ENCODE measurements around the gene COG5. TPM values are rescaled to one million over a fixed set of nuclear protein-coding genes. Genes with fewer than 3 reads are reported as not detected.
A peak's percentile ranks its signal among the peaks of the same experiment; 100 is the strongest.

COG5 gene
- total and polyA plus RNA-seq, 10 of the 15 experiments (the other 5 are each of a cell fraction or from before 2014, with no cell fraction given): 5.5 to 27.9 (median 15.6) TPM

DNA sequence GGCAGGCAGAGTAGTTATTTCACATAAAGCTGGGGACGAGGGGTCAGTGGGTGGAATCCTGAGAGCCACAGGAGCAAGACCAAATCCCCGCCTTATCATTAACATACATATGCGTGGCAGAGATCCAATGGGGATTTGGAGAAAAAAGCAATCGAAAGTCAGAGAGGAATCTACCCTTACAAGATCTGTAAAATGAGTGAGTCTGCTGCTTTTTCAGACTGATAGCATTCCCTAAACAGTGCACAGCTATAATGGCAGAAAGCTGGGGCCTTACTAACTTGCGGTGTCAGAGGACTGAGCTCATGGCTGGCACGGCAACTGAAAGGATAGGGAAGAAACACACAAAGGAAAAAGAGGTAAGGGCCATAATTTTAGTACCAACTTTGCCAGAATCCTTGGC is 68.8 kb downstream of the COG5 start:
- ATAC-seq: no peak
- FAIRE-seq: no peak
- H3K79me2 ChIP-seq (ENCODE audit: control insufficient read depth, insufficient read depth, low read length): no peaks in the 10 kb centered on the region

GRCh38 chr7:107494315-107494751 is 69.4 kb downstream of the COG5 start:
- ATAC-seq (no peak), FAIRE-seq (peak; percentile 7), DNase-seq (ENCODE audit: low read depth, low spot score) (no peak)
- no peak overlapping the region for H3K4me3 ChIP-seq
- H3K79me2 ChIP-seq (ENCODE audit: control insufficient read depth, insufficient read depth, low read length): no peaks in the 10 kb centered on the region
- POLR2A ChIA-PET: no interaction called here
- no peak overlapping the region for H3K27ac ChIP-seq (ENCODE audit: control insufficient read depth, insufficient read depth)
- TF ChIP-seq FOXK2 (IDR thresholded peaks at IDR 0.05): no peak
- no peak for TF ChIP-seq ZNF384 (IDR thresholded peaks at IDR 0.05; ENCODE audit: borderline replicate concordance, low read depth, low read length)
- TF ChIP-seq SREBF2 (IDR thresholded peaks at IDR 0.05; ENCODE audit: low read length): no peak
- no peak for TF ChIP-seq EGR1 (IDR thresholded peaks at IDR 0.05; ENCODE audit: borderline replicate concordance in 1 of 2, low read depth in 2 of 2, low read length in 2 of 2)
- TF ChIP-seq CBX3 (IDR thresholded peaks at IDR 0.05; ENCODE audit: borderline replicate concordance, low read depth): no peak
- TF ChIP-seq NR2F1 (conservative IDR thresholded peaks at IDR 0.05): no peak
- TF ChIP-seq HDGF (IDR thresholded peaks at IDR 0.05): no peak
- H3K27me3 ChIP-seq (replicated peaks in 1 of 2; ENCODE audit: control insufficient read depth in 2 of 2, insufficient read depth in 2 of 2, low read length in 1 of 2): no peaks in the 10 kb centered on the region
- intact Hi-C loops (cut with micrococcal nuclease; ENCODE audit: unreplicated experiment) (no loop called here), in situ Hi-C loops (cut with MboI) (no loop called here)
- H3K4me1 ChIP-seq (ENCODE audit: control insufficient read depth, insufficient read depth, low read length): no peaks in the 10 kb centered on the region
- no peak overlapping the region for H3K4me2 ChIP-seq (ENCODE audit: control insufficient read depth, insufficient read depth)
- no peak overlapping the region for H2AFZ ChIP-seq (ENCODE audit: control insufficient read depth, low read depth, low read length)
- RAD21 ChIA-PET (ENCODE audit: unreplicated experiment): no interaction called here
- SMC1A ChIA-PET (ENCODE audit: uncharacterized antibody, unreplicated experiment): interaction anchor here (1.1 to 1.5 kb wide), 3 partner anchors 10 to 31 kb away, joined by 3 to 5 read pairs (median 4); no protein-coding TSS in a partner anchor
- H3K9ac ChIP-seq (ENCODE audit: control insufficient read depth, insufficient read depth, low read length): no peak overlapping the region
- H4K20me1 ChIP-seq (ENCODE audit: control insufficient read depth, insufficient read depth): no peaks in the 10 kb centered on the region
- WGBS (ENCODE audit: insufficient coverage, insufficient replicate concordance, low lambda C conversion rate, missing lambda C conversion rate): 75% methylated on average over 3 of the region's 3 CpGs
- H3K9me3 ChIP-seq (replicated peaks; ENCODE audit: control insufficient read depth, insufficient read depth, low read length): no peaks in the 10 kb centered on the region
- no TSS peak for BruUV-seq (replicated peaks)
- no peaks in the 10 kb centered on the region; a peak in 1 of 4 replicates for H3K36me3 ChIP-seq (ENCODE audit: control insufficient read depth in 2 of 2, insufficient read depth in 2 of 2, low read length in 1 of 2)
- CTCF ChIA-PET: interaction anchor here (1.9 kb wide), 1 partner anchor 31 kb away, joined by 7 read pairs; no protein-coding TSS in a partner anchor

More for the DNA sequence above, 68.8 kb downstream of the COG5 start:
- no peaks in the 10 kb centered on the region for H4K20me1 ChIP-seq (ENCODE audit: control insufficient read depth, insufficient read depth)
- no peak overlapping the region for H3K9ac ChIP-seq (ENCODE audit: control insufficient read depth, insufficient read depth, low read length)
- no peak for DNase-seq (ENCODE audit: low read depth, low spot score)
- H3K4me1 ChIP-seq (ENCODE audit: control insufficient read depth, insufficient read depth, low read length): no peaks in the 10 kb centered on the region
- TF ChIP-seq CBX3 (IDR thresholded peaks at IDR 0.05; ENCODE audit: borderline replicate concordance, low read depth): no peak
- ChIA-PET SMC1A (ENCODE audit: uncharacterized antibody, unreplicated experiment) (interaction anchor here (1.0 to 1.6 kb wide), 3 partner anchors 28 to 301 kb away, joined by 3 to 5 read pairs (median 5); no protein-coding TSS in a partner anchor), POLR2A (no interaction called here), RAD21 (ENCODE audit: unreplicated experiment) (no interaction called here), CTCF (interaction anchor here (1.9 kb wide), 1 partner anchor 31 kb away, joined by 7 read pairs; no protein-coding TSS in a partner anchor)
- intact Hi-C loops (cut with micrococcal nuclease; ENCODE audit: unreplicated experiment): no loop called here
- H3K4me2 ChIP-seq (ENCODE audit: control insufficient read depth, insufficient read depth): no peak overlapping the region
- WGBS (ENCODE audit: insufficient coverage, insufficient replicate concordance, low lambda C conversion rate, missing lambda C conversion rate): 97% methylated on average over 6 of the region's 6 CpGs
- H3K36me3 ChIP-seq (ENCODE audit: control insufficient read depth in 2 of 2, insufficient read depth in 2 of 2, low read length in 1 of 2): no peaks in the 10 kb centered on the region; a peak in 1 of 4 replicates
- no peak overlapping the region for H3K27ac ChIP-seq (ENCODE audit: control insufficient read depth, insufficient read depth)
- no peak overlapping the region for H2AFZ ChIP-seq (ENCODE audit: control insufficient read depth, low read depth, low read length)
- in situ Hi-C loops (cut with MboI): no loop called here
- H3K4me3 ChIP-seq: no peak overlapping the region
- no TSS peak for BruUV-seq (replicated peaks)
- no peaks in the 10 kb centered on the region for H3K9me3 ChIP-seq (replicated peaks; ENCODE audit: control insufficient read depth, insufficient read depth, low read length)
- H3K27me3 ChIP-seq (replicated peaks in 1 of 2; ENCODE audit: control insufficient read depth in 2 of 2, insufficient read depth in 2 of 2, low read length in 1 of 2): no peaks in the 10 kb centered on the region
